HEK293 (cell line): ENCODE results near the gene COQ8B.
A peak's percentile ranks its signal among the peaks of the same experiment; 100 is the strongest.

Source experiments
- CTCF ChIA-PET: fragments of 350-600 bp; formaldehyde crosslinking; extraction: SDS; loops from one replicate; lab custom pipeline; 2021; ENCODE audit warnings: antibody characterized with exemption; lab: Yijun Ruan, JAX
- POLR2A ChIA-PET: fragments of 300-600 bp; formaldehyde crosslinking; extraction: SDS; loops from one replicate; lab custom pipeline; 2020; ENCODE audit warnings: antibody characterized with exemption, inconsistent platforms; lab: Yijun Ruan, JAX
- H3K27ac ChIP-seq: fragments of 200-500 bp; sonication (Bioruptor generic); 2 replicates; pipeline ENCODE4 v1.5.1; 2014; ENCODE audit warnings: low read depth, low read length, control low read depth, inconsistent platforms; ENCODE audit errors: extremely low read depth
- H3K36me3 ChIP-seq, 2 experiments: fragments of 200-500 bp in 1 of 2; sonication (Bioruptor generic) in 1 of 2; 1 replicate in 1 of 2; 2 replicates in 1 of 2; pipeline ENCODE4 v1.5.1; 2014 to 2017; ENCODE audit warnings: inconsistent platforms in 2 of 2, low read length in 2 of 2; ENCODE audit not compliant: control insufficient read depth in 2 of 2, insufficient read depth in 1 of 2
- H3K4me1 ChIP-seq: fragments of 200-500 bp; sonication (Bioruptor generic); 2 replicates; pipeline ENCODE4 v1.5.1; 2014; ENCODE audit warnings: mild to moderate bottlenecking, low read length, inconsistent platforms; ENCODE audit not compliant: control insufficient read depth, insufficient read depth
- H3K4me3 ChIP-seq: 2 replicates; pipeline ENCODE4 v1.5.1; 2011; ENCODE audit warnings: low read depth, mild to moderate bottlenecking, control low read depth, low read length, moderate library complexity
- H3K9me3 ChIP-seq: fragments of 200-500 bp; sonication (Bioruptor generic); 2 replicates; pipeline ENCODE4 v1.5.1; 2014; ENCODE audit warnings: low read depth, low read length, inconsistent platforms; ENCODE audit not compliant: control insufficient read depth, insufficient read depth
- FEZF1 ChIP-seq: fragments of 450-650 bp; formaldehyde crosslinking; IDR thresholded peaks from 2 replicates; pipeline ENCODE4 v1.5.1; 2016; ENCODE audit warnings: missing biosample characterization, missing genetic modification characterization
- KLF8 ChIP-seq: fragments of 450-650 bp; formaldehyde crosslinking; IDR thresholded peaks from 2 replicates; pipeline ENCODE4 v1.5.1; 2016; ENCODE audit warnings: missing biosample characterization, missing genetic modification characterization
- MZF1 ChIP-seq: fragments of 450-650 bp; formaldehyde crosslinking; IDR thresholded peaks from 2 replicates; pipeline ENCODE4 v1.5.1; 2017; ENCODE audit warnings: missing biosample characterization, missing genetic modification characterization, borderline replicate concordance
- RBAK ChIP-seq: fragments of 450-650 bp; formaldehyde crosslinking; IDR thresholded peaks from 2 replicates; pipeline ENCODE4 v1.5.1; 2016; ENCODE audit warnings: missing biosample characterization, missing genetic modification characterization
- ZBTB1 ChIP-seq: fragments of 450-650 bp; formaldehyde crosslinking; IDR thresholded peaks from 2 replicates; pipeline ENCODE4 v1.5.1; 2016; ENCODE audit warnings: missing biosample characterization, missing genetic modification characterization
- ZEB2 ChIP-seq: fragments of 450-650 bp; formaldehyde crosslinking; IDR thresholded peaks from 2 replicates; pipeline ENCODE4 v1.5.1; 2016; ENCODE audit warnings: missing biosample characterization, missing genetic modification characterization
- ZNF184 ChIP-seq: fragments of 450-650 bp; IDR thresholded peaks from 2 replicates; pipeline ENCODE4 v1.5.1; 2018; ENCODE audit warnings: missing biosample characterization, mild to moderate bottlenecking, missing genetic modification characterization
- ZNF214 ChIP-seq: fragments of 450-650 bp; formaldehyde crosslinking; IDR thresholded peaks from 2 replicates; pipeline ENCODE4 v1.5.1; 2017; ENCODE audit warnings: missing biosample characterization, mild to moderate bottlenecking, missing genetic modification characterization, borderline replicate concordance
- ZNF239 ChIP-seq: fragments of 450-650 bp; formaldehyde crosslinking; IDR thresholded peaks from 2 replicates; pipeline ENCODE4 v1.5.1; 2016; ENCODE audit warnings: missing biosample characterization, missing genetic modification characterization
- ZNF324 ChIP-seq: fragments of 450-650 bp; formaldehyde crosslinking; IDR thresholded peaks from 2 replicates; pipeline ENCODE4 v1.5.1; 2016; ENCODE audit warnings: missing biosample characterization, missing genetic modification characterization
- ZNF366 ChIP-seq: fragments of 450-650 bp; formaldehyde crosslinking; conservative IDR thresholded peaks from 2 replicates; pipeline ENCODE4 v1.5.1; 2016; ENCODE audit warnings: missing biosample characterization, missing genetic modification characterization
- ZNF391 ChIP-seq: fragments of 450-650 bp; formaldehyde crosslinking; IDR thresholded peaks from 2 replicates; pipeline ENCODE4 v1.5.1; 2016; ENCODE audit warnings: low read depth, missing biosample characterization, missing genetic modification characterization, borderline replicate concordance
- ZNF48 ChIP-seq: fragments of 450-650 bp; formaldehyde crosslinking; IDR thresholded peaks from 2 replicates; pipeline ENCODE4 v1.5.1; 2016; ENCODE audit warnings: missing biosample characterization, missing genetic modification characterization
- ZNF530 ChIP-seq: fragments of 450-650 bp; formaldehyde crosslinking; IDR thresholded peaks from 2 replicates; pipeline ENCODE4 v1.5.1; 2016; ENCODE audit warnings: low read depth, missing biosample characterization, missing genetic modification characterization
- ZNF558 ChIP-seq: fragments of 450-650 bp; formaldehyde crosslinking; IDR thresholded peaks from 2 replicates; pipeline ENCODE4 v1.5.1; 2016; ENCODE audit warnings: missing biosample characterization, missing genetic modification characterization
- ZNF621 ChIP-seq: fragments of 450-650 bp; formaldehyde crosslinking; IDR thresholded peaks from 2 replicates; pipeline ENCODE4 v1.5.1; 2017; ENCODE audit warnings: missing biosample characterization, missing genetic modification characterization
- ZNF629 ChIP-seq: fragments of 450-650 bp; formaldehyde crosslinking; IDR thresholded peaks from 2 replicates; pipeline ENCODE4 v1.5.1; 2017; ENCODE audit warnings: missing biosample characterization, missing genetic modification characterization
- ZNF660 ChIP-seq: fragments of 450-650 bp; IDR thresholded peaks from 2 replicates; pipeline ENCODE4 v1.5.1; 2018; ENCODE audit warnings: missing biosample characterization, mild to moderate bottlenecking, missing genetic modification characterization
- ZNF76 ChIP-seq: fragments of 450-650 bp; formaldehyde crosslinking; IDR thresholded peaks from 2 replicates; pipeline ENCODE4; 2016; ENCODE audit warnings: low read depth, missing biosample characterization, missing genetic modification characterization, borderline replicate concordance
- ZNF791 ChIP-seq: fragments of 450-650 bp; formaldehyde crosslinking; IDR thresholded peaks from 2 replicates; pipeline ENCODE4 v1.5.1; 2016; ENCODE audit warnings: missing biosample characterization, missing genetic modification characterization
- ZSCAN16 ChIP-seq: fragments of 450-650 bp; formaldehyde crosslinking; IDR thresholded peaks from 2 replicates; pipeline ENCODE4 v1.5.1; 2016; ENCODE audit warnings: missing biosample characterization, missing genetic modification characterization
- TF ChIP-seq, protein P1 (sequence below): fragments of 450-650 bp; formaldehyde crosslinking; IDR thresholded peaks from 2 replicates; pipeline ENCODE4 v1.5.1; 2016; ENCODE audit warnings: missing biosample characterization, missing genetic modification characterization, borderline replicate concordance
- TF ChIP-seq, protein P2 (sequence below): fragments of 450-650 bp; formaldehyde crosslinking; IDR thresholded peaks from 2 replicates; pipeline ENCODE4 v1.5.1; 2016; ENCODE audit warnings: missing biosample characterization, missing genetic modification characterization
- TF ChIP-seq, protein P3 (sequence below): fragments of 450-650 bp; formaldehyde crosslinking; IDR thresholded peaks from 2 replicates; pipeline ENCODE4 v1.5.1; 2017; ENCODE audit warnings: missing biosample characterization, missing genetic modification characterization
- TF ChIP-seq, protein P4 (sequence below): fragments of 450-650 bp; formaldehyde crosslinking; IDR thresholded peaks from 2 replicates; pipeline ENCODE4 v1.5.1; 2017; ENCODE audit warnings: missing biosample characterization, missing genetic modification characterization

COQ8B gene

DNA sequence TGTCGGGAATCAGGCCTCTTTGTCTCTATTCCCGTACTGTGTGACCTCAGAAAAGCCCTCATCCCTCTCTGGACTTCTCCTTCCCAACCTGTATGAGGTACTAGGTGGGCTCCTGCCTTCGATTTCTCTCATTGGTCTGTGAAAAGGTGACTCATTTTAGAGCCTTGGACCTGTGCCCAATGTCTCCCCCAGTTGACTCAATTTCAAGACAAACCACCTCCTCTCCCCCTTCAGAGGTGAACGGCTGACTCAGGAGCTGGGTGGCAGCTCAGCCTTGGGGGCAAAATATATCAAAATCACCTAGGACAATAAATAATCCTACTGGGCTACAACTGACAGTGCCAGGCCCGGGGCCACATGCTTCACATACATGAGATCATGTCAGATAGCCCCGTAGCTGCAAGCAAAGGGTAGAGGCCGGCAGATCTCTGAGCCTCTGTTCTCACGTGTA is 630 bp downstream of the COQ8B start:
- Histone ChIP-seq H3K27ac (peak overlapping the region; percentile 86), H3K4me3 (peak overlapping the region; percentile 60), H3K9me3 (no peaks in the 10 kb centered on the region), H3K36me3 (peaks cover 27 to 46% of the 10 kb centered on the region in 2 experiments), H3K4me1 (peaks cover 47% of the 10 kb centered on the region)
- ChIA-PET POLR2A (interaction anchor here (0.5 to 2.4 kb wide), 26 partner anchors 8 to 547 kb away, joined by 3 to 49 read pairs (median 6); partner anchors contain the start of genes ACTMAP, EGLN2, HNRNPUL1 and NUMBL), CTCF (interaction anchor here (0.6 to 1.4 kb wide), 10 partner anchors 24 to 259 kb away, joined by 3 to 8 read pairs (median 4); partner anchors contain the start of gene EGLN2)
- TF ChIP-seq ZNF660 (tag by site-specific recombination) = 0 out of 2 replicates have a peak, but pooled peaks have one; percentile 15
- no peak for TF ChIP-seq ZNF530
- TF ChIP-seq, protein P1, sequence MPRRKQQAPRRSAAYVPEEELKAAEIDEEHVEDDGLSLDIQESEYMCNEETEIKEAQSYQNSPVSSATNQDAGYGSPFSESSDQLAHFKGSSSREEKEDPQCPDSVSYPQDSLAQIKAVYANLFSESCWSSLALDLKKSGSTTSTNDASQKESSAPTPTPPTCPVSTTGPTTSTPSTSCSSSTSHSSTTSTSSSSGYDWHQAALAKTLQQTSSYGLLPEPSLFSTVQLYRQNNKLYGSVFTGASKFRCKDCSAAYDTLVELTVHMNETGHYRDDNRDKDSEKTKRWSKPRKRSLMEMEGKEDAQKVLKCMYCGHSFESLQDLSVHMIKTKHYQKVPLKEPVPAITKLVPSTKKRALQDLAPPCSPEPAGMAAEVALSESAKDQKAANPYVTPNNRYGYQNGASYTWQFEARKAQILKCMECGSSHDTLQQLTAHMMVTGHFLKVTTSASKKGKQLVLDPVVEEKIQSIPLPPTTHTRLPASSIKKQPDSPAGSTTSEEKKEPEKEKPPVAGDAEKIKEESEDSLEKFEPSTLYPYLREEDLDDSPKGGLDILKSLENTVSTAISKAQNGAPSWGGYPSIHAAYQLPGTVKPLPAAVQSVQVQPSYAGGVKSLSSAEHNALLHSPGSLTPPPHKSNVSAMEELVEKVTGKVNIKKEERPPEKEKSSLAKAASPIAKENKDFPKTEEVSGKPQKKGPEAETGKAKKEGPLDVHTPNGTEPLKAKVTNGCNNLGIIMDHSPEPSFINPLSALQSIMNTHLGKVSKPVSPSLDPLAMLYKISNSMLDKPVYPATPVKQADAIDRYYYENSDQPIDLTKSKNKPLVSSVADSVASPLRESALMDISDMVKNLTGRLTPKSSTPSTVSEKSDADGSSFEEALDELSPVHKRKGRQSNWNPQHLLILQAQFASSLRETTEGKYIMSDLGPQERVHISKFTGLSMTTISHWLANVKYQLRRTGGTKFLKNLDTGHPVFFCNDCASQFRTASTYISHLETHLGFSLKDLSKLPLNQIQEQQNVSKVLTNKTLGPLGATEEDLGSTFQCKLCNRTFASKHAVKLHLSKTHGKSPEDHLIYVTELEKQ = peak; percentile 49; the same call in 1 of the 2 replicates
- no peak for TF ChIP-seq ZNF48 (tag by site-specific recombination)
- TF ChIP-seq FEZF1 (tag by site-specific recombination) = 0 out of 2 replicates have a peak, but pooled peaks have one; percentile 3
- no peak for TF ChIP-seq ZNF214 (tag by site-specific recombination)
- 0 out of 2 replicates have a peak, but pooled peaks have one; percentile 23 for TF ChIP-seq ZNF791
- TF ChIP-seq ZNF621 (tag by site-specific recombination) = no peak
- TF ChIP-seq ZEB2 = no peak
- no peak; the same call in 1 of the 2 replicates for TF ChIP-seq ZNF324 (tag by site-specific recombination)
- peak; percentile 7; the same call in 1 of the 2 replicates for TF ChIP-seq RBAK (tag by site-specific recombination)
- TF ChIP-seq MZF1 (tag by site-specific recombination) = 0 out of 2 replicates have a peak, but pooled peaks have one; percentile 11
- TF ChIP-seq ZSCAN16 (tag by site-specific recombination) = peak; percentile 76; the same call in 1 of the 2 replicates
- TF ChIP-seq ZNF366 (tag by site-specific recombination) = peak; percentile 89
- no peak; the same call in 1 of the 2 replicates for TF ChIP-seq KLF8 (tag by site-specific recombination)
- peak; percentile 75; the same call in 1 of the 2 replicates for TF ChIP-seq ZNF629 (tag by site-specific recombination)
- 0 out of 2 replicates have a peak, but pooled peaks have one; percentile 12 for TF ChIP-seq ZNF558 (tag by site-specific recombination)
- TF ChIP-seq, protein P2, sequence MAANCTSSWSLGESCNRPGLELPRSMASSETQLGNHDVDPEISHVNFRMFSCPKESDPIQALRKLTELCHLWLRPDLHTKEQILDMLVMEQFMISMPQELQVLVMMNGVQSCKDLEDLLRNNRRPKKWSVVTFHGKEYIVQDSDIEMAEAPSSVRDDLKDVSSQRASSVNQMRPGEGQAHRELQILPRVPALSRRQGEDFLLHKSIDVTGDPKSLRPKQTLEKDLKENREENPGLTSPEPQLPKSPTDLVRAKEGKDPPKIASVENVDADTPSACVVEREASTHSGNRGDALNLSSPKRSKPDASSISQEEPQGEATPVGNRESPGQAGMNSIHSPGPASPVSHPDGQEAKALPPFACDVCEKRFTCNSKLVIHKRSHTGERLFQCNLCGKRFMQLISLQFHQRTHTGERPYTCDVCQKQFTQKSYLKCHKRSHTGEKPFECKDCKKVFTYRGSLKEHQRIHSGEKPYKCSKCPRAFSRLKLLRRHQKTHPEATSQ = 0 out of 2 replicates have a peak, but pooled peaks have one; percentile 0
- peak; percentile 55 for TF ChIP-seq ZNF391 (tag by site-specific recombination)
- 0 out of 2 replicates have a peak, but pooled peaks have one; percentile 3 for TF ChIP-seq ZNF239 (tag by site-specific recombination)
- TF ChIP-seq, protein P3, sequence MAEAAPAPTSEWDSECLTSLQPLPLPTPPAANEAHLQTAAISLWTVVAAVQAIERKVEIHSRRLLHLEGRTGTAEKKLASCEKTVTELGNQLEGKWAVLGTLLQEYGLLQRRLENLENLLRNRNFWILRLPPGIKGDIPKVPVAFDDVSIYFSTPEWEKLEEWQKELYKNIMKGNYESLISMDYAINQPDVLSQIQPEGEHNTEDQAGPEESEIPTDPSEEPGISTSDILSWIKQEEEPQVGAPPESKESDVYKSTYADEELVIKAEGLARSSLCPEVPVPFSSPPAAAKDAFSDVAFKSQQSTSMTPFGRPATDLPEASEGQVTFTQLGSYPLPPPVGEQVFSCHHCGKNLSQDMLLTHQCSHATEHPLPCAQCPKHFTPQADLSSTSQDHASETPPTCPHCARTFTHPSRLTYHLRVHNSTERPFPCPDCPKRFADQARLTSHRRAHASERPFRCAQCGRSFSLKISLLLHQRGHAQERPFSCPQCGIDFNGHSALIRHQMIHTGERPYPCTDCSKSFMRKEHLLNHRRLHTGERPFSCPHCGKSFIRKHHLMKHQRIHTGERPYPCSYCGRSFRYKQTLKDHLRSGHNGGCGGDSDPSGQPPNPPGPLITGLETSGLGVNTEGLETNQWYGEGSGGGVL (tag by site-specific recombination) = peak; percentile 78; the same call in 1 of the 2 replicates
- 0 out of 2 replicates have a peak, but pooled peaks have one; percentile 3 for TF ChIP-seq ZBTB1 (tag by site-specific recombination)
- TF ChIP-seq, protein P4, sequence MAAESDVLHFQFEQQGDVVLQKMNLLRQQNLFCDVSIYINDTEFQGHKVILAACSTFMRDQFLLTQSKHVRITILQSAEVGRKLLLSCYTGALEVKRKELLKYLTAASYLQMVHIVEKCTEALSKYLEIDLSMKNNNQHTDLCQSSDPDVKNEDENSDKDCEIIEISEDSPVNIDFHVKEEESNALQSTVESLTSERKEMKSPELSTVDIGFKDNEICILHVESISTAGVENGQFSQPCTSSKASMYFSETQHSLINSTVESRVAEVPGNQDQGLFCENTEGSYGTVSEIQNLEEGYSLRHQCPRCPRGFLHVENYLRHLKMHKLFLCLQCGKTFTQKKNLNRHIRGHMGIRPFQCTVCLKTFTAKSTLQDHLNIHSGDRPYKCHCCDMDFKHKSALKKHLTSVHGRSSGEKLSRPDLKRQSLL (tag by site-specific recombination) = 0 out of 2 replicates have a peak, but pooled peaks have one; percentile 16
- TF ChIP-seq ZNF76 (tag by site-specific recombination) = no peak
- peak; percentile 83 for TF ChIP-seq ZNF184 (tag by site-specific recombination)
